Suppressor macrophage (primary cell): ENCODE data around the gene MSI1.

Source experiments
- DNase-seq, 4 experiments: peaks; one replicate each; pipeline ENCODE4 v3.0.0-alpha.2; 2020 to 2022
- total RNA-seq, 17 experiments: gene quantifications; one replicate each; lab custom pipeline; 2026; ENCODE audit warnings: mixed read lengths in 6 of 17, inconsistent platforms in 3 of 17; lab: John Stamatoyannopoulos, UW

Gene MSI1
- total RNA-seq, result 0 to 0.99 (median 0) reads per million in 17 experiments

- DNase-seq, result peak in 2 of 4 experiments; percentile 13 to 36
Observed at GRCh38 chr12:120368789-120369602, at the start of gene MSI1. MSI1 (minus strand) TSS chr12:120369164; CDS start chr12:120369091, 73 bp downstream.

- no peak for DNase-seq
Observed at GRCh38 chr12:120417917-120418580, 49.1 kb upstream of the MSI1 start.

- DNase-seq, result no peak
Observed at GRCh38 chr12:120416490-120417216, 47.7 kb upstream of the MSI1 start.

GRCh38 chr12:120413901-120414695, 45.1 kb upstream of the MSI1 start:
- DNase-seq, result no peak

- DNase-seq, result no peak
Observed at GRCh38 chr12:120412421-120412820, 43.5 kb upstream of the MSI1 start.

- DNase-seq, result no peak
Observed at GRCh38 chr12:120408771-120409170, 39.8 kb upstream of the MSI1 start.

GRCh38 chr12:120406553-120406952, 37.6 kb upstream of the MSI1 start:
- DNase-seq, result no peak

GRCh38 chr12:120406069-120406468, 37.1 kb upstream of the MSI1 start:
- DNase-seq, result no peak

GRCh38 chr12:120404271-120404670, 35.3 kb upstream of the MSI1 start:
- DNase-seq, result no peak

- no peak for DNase-seq
Observed at GRCh38 chr12:120403869-120404268, 34.9 kb upstream of the MSI1 start.

- no peak for DNase-seq
Observed at GRCh38 chr12:120402217-120402616, 33.3 kb upstream of the MSI1 start.

- no peak for DNase-seq
Observed at GRCh38 chr12:120399531-120399930, 30.6 kb upstream of the MSI1 start.

- no peak for DNase-seq
Observed at GRCh38 chr12:120397824-120398540, 29.0 kb upstream of the MSI1 start.

GRCh38 chr12:120394483-120395367, 25.8 kb upstream of the MSI1 start:
- no peak for DNase-seq

GRCh38 chr12:120390540-120391120, 21.7 kb upstream of the MSI1 start:
- no peak for DNase-seq

- no peak for DNase-seq
Observed at GRCh38 chr12:120388691-120389481, 19.9 kb upstream of the MSI1 start.

GRCh38 chr12:120381752-120382419, 12.9 kb upstream of the MSI1 start:
- DNase-seq, result no peak

- DNase-seq, result no peak
Observed at GRCh38 chr12:120378036-120378435, 9.1 kb upstream of the MSI1 start.

GRCh38 chr12:120377611-120378010, 8.6 kb upstream of the MSI1 start:
- DNase-seq, result no peak
